GM18507 (cell line): Measurements from ENCODE around the gene OR52N5.

ENCODE experiments used
- DNase-seq: peaks from one replicate; pipeline ENCODE4 v3.0.0; 2011; ENCODE audit warnings: low read depth; ENCODE audit not compliant: insufficient read length; ENCODE audit errors: extremely low spot score
- FAIRE-seq: peaks from 2 replicates; lab custom pipeline; 2011; peaks lifted over from hg19 to GRCh38; lab: Jason Lieb, UNC

OR52N5 gene

DNA sequence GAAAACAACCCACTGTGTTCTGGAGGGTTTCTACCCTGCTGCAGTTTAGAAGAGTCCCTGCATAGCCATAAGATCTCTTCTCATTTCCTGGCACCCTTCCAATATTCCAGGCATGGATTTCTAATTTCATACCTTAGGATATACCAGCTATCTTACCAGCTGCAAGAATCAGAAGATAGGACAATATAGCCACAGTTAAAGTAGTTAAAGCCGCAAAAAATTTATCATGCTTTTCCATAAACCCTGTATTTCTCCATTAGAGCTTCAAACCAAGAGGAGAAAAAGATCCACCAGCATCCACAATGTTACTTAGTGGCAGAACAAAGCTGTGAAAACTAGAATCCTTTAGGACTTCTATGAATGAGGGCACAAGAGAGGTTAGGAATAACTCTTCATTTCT, 55.5 kb downstream of the OR52N5 start:
- FAIRE-seq: no peak
- no peak for DNase-seq

DNA sequence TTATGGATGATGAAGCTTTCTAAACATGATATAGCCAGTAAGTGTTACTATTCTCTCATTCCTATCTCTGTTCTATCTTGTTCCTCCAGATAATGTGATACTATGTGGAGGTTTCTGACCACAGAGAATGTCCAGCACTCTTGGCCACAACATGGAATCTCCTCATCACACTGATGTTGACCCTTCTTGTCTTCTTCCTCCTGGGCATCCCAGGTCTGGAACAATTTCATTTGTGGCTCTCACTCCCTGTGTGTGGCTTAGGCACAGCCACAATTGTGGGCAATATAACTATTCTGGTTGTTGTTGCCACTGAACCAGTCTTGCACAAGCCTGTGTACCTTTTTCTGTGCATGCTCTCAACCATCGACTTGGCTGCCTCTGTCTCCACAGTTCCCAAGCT, 56.8 kb downstream of the OR52N5 start:
- DNase-seq: no peak
- no peak for FAIRE-seq
